ENCODE results near the gene P2RY8. TPM values are rescaled to one million over a fixed set of nuclear protein-coding genes. Genes with fewer than 3 reads are reported as not detected.
"Not testable (repeated sequence)": the region's sequence is repeated elsewhere in the genome, so short reads cannot be mapped to it uniquely, and the experiment has no call there.

P2RY8 gene
- total RNA-seq, 1 experiment from 2014 or later = not detected

- intact Hi-C loops (cut with micrococcal nuclease; ENCODE audit: unreplicated experiment) = no loop called here
- Histone ChIP-seq H3K36me3 (ENCODE audit: control insufficient read depth, insufficient read depth, low read length) (no peaks in the 10 kb centered on the region), H3K9me3 (no peaks in the 10 kb centered on the region), H3K4me3 (ENCODE audit: low read depth, low read length) (no peak overlapping the region), H3K27me3 (replicated peaks; ENCODE audit: control insufficient read depth, insufficient read depth, low read length) (no peaks in the 10 kb centered on the region), H3K4me1 (no peaks in the 10 kb centered on the region)
- Mint-ChIP-seq H3K36me3 (ENCODE audit: insufficient read depth, unreplicated experiment) (peaks cover 6% of the 10 kb centered on the region), H3K27ac (ENCODE audit: unreplicated experiment) (no peak overlapping the region), H3K9me3 (ENCODE audit: unreplicated experiment) (peaks cover 9% of the 10 kb centered on the region), H3K4me3 (ENCODE audit: unreplicated experiment) (no peak overlapping the region), H3K4me1 (ENCODE audit: low read depth, unreplicated experiment) (no peaks in the 10 kb centered on the region), H3K27me3 (ENCODE audit: insufficient read depth, unreplicated experiment) (no peaks in the 10 kb centered on the region)
- POLR2A ChIA-PET = no interaction called here
- BruUV-seq (replicated peaks) = no TSS peak
- CTCF ChIA-PET = no interaction called here
- DNase-seq = peak; percentile 43 to 64
- no peak for TF ChIP-seq CTCF (IDR thresholded peaks at IDR 0.05; ENCODE audit: insufficient read depth in 1 of 2, low read depth in 1 of 2, low read length in 1 of 2, severe bottlenecking in 1 of 2, unreplicated experiment in 1 of 2)
Observed at GRCh38 chrX:1491851-1492349, 45.1 kb downstream of the P2RY8 start.

GRCh38 chrX:1491248-1491647 is 45.7 kb downstream of the P2RY8 start:
- BruUV-seq (replicated peaks); H3K27me3 Mint-ChIP-seq (ENCODE audit: insufficient read depth, unreplicated experiment); intact Hi-C loops (cut with micrococcal nuclease; ENCODE audit: unreplicated experiment): not testable (repeated sequence)

GRCh38 chrX:1490723-1491122 is 46.3 kb downstream of the P2RY8 start:
- H3K36me3 Mint-ChIP-seq (ENCODE audit: insufficient read depth, unreplicated experiment); H3K4me3 Mint-ChIP-seq (ENCODE audit: unreplicated experiment); H3K27me3 ChIP-seq (replicated peaks; ENCODE audit: control insufficient read depth, insufficient read depth, low read length); DNase-seq; H3K4me1 ChIP-seq; H3K9me3 ChIP-seq; BruUV-seq (replicated peaks); H3K9me3 Mint-ChIP-seq (ENCODE audit: unreplicated experiment); H3K36me3 ChIP-seq (ENCODE audit: control insufficient read depth, insufficient read depth, low read length); H3K4me3 ChIP-seq (ENCODE audit: low read depth, low read length); H3K27me3 Mint-ChIP-seq (ENCODE audit: insufficient read depth, unreplicated experiment); CTCF ChIA-PET; POLR2A ChIA-PET; intact Hi-C loops (cut with micrococcal nuclease; ENCODE audit: unreplicated experiment); H3K4me1 Mint-ChIP-seq (ENCODE audit: low read depth, unreplicated experiment); H3K27ac Mint-ChIP-seq (ENCODE audit: unreplicated experiment): not testable (repeated sequence)

More at GRCh38 chrX:1491248-1491647, 45.7 kb downstream of the P2RY8 start:
- H3K27ac Mint-ChIP-seq (ENCODE audit: unreplicated experiment); H3K36me3 ChIP-seq (ENCODE audit: control insufficient read depth, insufficient read depth, low read length); H3K9me3 ChIP-seq; H3K4me1 ChIP-seq; H3K27me3 ChIP-seq (replicated peaks; ENCODE audit: control insufficient read depth, insufficient read depth, low read length); H3K36me3 Mint-ChIP-seq (ENCODE audit: insufficient read depth, unreplicated experiment); H3K4me3 ChIP-seq (ENCODE audit: low read depth, low read length); POLR2A ChIA-PET; H3K4me1 Mint-ChIP-seq (ENCODE audit: low read depth, unreplicated experiment); CTCF ChIA-PET; DNase-seq; H3K4me3 Mint-ChIP-seq (ENCODE audit: unreplicated experiment); H3K9me3 Mint-ChIP-seq (ENCODE audit: unreplicated experiment): not testable (repeated sequence)

- H3K4me3 ChIP-seq (ENCODE audit: low read depth, low read length); BruUV-seq (replicated peaks); H3K27me3 ChIP-seq (replicated peaks; ENCODE audit: control insufficient read depth, insufficient read depth, low read length); H3K4me1 ChIP-seq; H3K27ac Mint-ChIP-seq (ENCODE audit: unreplicated experiment); CTCF ChIA-PET; H3K36me3 Mint-ChIP-seq (ENCODE audit: insufficient read depth, unreplicated experiment); H3K36me3 ChIP-seq (ENCODE audit: control insufficient read depth, insufficient read depth, low read length); H3K9me3 ChIP-seq; DNase-seq; H3K4me3 Mint-ChIP-seq (ENCODE audit: unreplicated experiment); H3K27me3 Mint-ChIP-seq (ENCODE audit: insufficient read depth, unreplicated experiment); POLR2A ChIA-PET; H3K9me3 Mint-ChIP-seq (ENCODE audit: unreplicated experiment); intact Hi-C loops (cut with micrococcal nuclease; ENCODE audit: unreplicated experiment); H3K4me1 Mint-ChIP-seq (ENCODE audit: low read depth, unreplicated experiment): not testable (repeated sequence)
Observed at GRCh38 chrX:1489354-1489753, 47.6 kb downstream of the P2RY8 start.
